ENCODE data around the gene TGM1.
A peak's percentile ranks its signal among the peaks of the same experiment; 100 is the strongest.

TGM1 gene

DNA sequence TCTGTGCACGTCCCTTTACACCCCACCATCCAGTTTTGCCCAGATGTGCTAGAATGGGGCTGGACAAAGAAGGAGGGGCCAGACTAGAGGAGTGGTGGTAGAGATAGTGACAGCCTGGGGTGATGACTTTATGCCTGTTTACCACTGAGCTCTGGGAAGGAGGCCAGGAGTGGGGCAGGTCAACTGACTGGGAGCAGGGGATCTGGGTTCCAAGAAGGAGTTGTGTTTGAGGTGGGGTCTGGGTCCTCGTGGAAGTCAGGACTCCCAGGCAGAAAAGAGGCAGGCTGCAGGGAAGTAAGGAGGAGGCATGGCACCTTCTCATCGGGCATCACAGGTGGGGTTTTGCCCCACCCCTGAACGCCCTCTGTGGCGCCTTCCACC is 47.3 kb upstream of the TGM1 start:
- TF ChIP-seq EZH2 (optimal IDR thresholded peaks at IDR 0.05; ENCODE audit: low read depth, low read length): no peak
- TF ChIP-seq, protein P1, sequence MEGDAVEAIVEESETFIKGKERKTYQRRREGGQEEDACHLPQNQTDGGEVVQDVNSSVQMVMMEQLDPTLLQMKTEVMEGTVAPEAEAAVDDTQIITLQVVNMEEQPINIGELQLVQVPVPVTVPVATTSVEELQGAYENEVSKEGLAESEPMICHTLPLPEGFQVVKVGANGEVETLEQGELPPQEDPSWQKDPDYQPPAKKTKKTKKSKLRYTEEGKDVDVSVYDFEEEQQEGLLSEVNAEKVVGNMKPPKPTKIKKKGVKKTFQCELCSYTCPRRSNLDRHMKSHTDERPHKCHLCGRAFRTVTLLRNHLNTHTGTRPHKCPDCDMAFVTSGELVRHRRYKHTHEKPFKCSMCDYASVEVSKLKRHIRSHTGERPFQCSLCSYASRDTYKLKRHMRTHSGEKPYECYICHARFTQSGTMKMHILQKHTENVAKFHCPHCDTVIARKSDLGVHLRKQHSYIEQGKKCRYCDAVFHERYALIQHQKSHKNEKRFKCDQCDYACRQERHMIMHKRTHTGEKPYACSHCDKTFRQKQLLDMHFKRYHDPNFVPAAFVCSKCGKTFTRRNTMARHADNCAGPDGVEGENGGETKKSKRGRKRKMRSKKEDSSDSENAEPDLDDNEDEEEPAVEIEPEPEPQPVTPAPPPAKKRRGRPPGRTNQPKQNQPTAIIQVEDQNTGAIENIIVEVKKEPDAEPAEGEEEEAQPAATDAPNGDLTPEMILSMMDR (IDR thresholded peaks at IDR 0.05; ENCODE audit: low read length): no peak
- TF ChIP-seq EZH2phosphoT487 (IDR thresholded peaks at IDR 0.05; ENCODE audit: low read length): no peak
- DNase-seq: no peak
- Histone ChIP-seq H4K20me1 (ENCODE audit: insufficient read depth, low read length) (no peaks in the 10 kb centered on the region), H3F3A (ENCODE audit: insufficient read depth, low read length) (peaks cover 5% of the 10 kb centered on the region; the same call in 1 of the 2 replicates), H3K27ac (ENCODE audit: low read length) (peak overlapping the region; percentile 78; the same call in 1 of the 2 replicates), H2AFZ (ENCODE audit: low read length) (no peak overlapping the region), H3K4me3 (ENCODE audit: low read length) (peak overlapping the region; percentile 61), H3K9me3 (replicated peaks; ENCODE audit: insufficient read depth, low read length) (no peaks in the 10 kb centered on the region), H3K4me1 (ENCODE audit: low read length) (peaks cover 24% of the 10 kb centered on the region), H3K4me2 (ENCODE audit: low read depth, low read length) (peak overlapping the region; percentile 86), H3K9me2 (replicated peaks; ENCODE audit: insufficient read depth, low read length) (no peaks in the 10 kb centered on the region), H3K36me3 (replicated peaks; ENCODE audit: insufficient read depth, low read length) (no peaks in the 10 kb centered on the region), H3K9ac (ENCODE audit: low read length) (peak overlapping the region; percentile 76; the same call in 1 of the 2 replicates), H3K79me2 (ENCODE audit: low read length) (peaks cover 19% of the 10 kb centered on the region; the same call in 1 of the 2 replicates), H3K27me3 (replicated peaks; ENCODE audit: insufficient read depth, low read length) (no peaks in the 10 kb centered on the region)

DNA sequence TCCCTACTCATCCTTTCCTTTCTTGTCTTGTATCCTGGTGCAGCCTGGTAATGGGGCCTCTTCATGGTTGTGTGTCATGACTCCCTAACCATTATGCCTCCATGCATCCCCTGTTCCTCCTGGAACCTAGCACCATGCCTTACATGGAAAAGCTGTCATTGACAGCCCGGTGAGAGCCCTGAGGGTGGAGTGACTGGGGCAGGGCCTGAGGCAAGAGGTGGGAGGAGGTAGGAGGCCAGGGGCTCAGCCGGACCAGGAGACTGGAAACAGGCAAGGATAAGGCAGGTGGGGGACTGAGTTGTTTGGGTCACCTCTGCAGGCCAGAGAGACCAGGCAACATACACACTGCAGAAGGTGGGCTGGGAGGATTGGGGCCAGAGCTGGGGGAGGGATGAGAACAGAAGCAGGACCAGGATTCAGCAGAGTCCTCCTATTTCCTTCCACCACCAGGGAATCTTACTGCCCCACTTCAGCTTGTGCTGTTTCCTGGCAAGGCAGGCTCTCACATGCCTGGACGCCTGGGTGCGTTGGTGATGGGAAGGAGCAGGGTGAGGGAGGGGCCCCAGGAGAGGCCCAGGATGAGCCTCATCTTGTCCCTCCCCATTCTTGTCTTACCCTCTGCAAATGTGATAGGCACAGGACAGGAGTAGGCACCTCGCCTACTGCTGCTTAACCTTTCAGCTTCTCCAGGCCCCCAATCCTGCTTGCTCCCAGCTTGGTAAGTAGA is 46.7 kb upstream of the TGM1 start, which contains the start of gene LTB4R2:
TSS of gene LTB4R2 (plus strand) at position 603 of the 727 bp plus-strand sequence. CDS start 525 bp downstream, outside the sequence.
- TF ChIP-seq, protein P1 (IDR thresholded peaks at IDR 0.05; ENCODE audit: low read length): no peak
- no peak for TF ChIP-seq EZH2phosphoT487 (IDR thresholded peaks at IDR 0.05; ENCODE audit: low read length)
- no peaks in the 10 kb centered on the region for H3K27me3 ChIP-seq (replicated peaks; ENCODE audit: insufficient read depth, low read length)
- H4K20me1 ChIP-seq (ENCODE audit: insufficient read depth, low read length): no peaks in the 10 kb centered on the region
- H3K9me2 ChIP-seq (replicated peaks; ENCODE audit: insufficient read depth, low read length): no peaks in the 10 kb centered on the region
- peak within 1 kb of the TSS; percentile 86 for H3K4me2 ChIP-seq (ENCODE audit: low read depth, low read length)
- peaks cover 5% of the 10 kb centered on the region; the same call in 1 of the 2 replicates for H3F3A ChIP-seq (ENCODE audit: insufficient read depth, low read length)
- peak within 1 kb of the TSS; percentile 61 for H3K4me3 ChIP-seq (ENCODE audit: low read length)
- H3K9ac ChIP-seq (ENCODE audit: low read length): peak within 1 kb of the TSS; percentile 76
- peak within 1 kb of the TSS; percentile 78; the same call in 1 of the 2 replicates for H3K27ac ChIP-seq (ENCODE audit: low read length)
- no peaks in the 10 kb centered on the region for H3K36me3 ChIP-seq (replicated peaks; ENCODE audit: insufficient read depth, low read length)
- DNase-seq: no peak
- peaks cover 19% of the 10 kb centered on the region; the same call in 1 of the 2 replicates for H3K79me2 ChIP-seq (ENCODE audit: low read length)
- peaks cover 24% of the 10 kb centered on the region for H3K4me1 ChIP-seq (ENCODE audit: low read length)
- H3K9me3 ChIP-seq (replicated peaks; ENCODE audit: insufficient read depth, low read length): no peaks in the 10 kb centered on the region
- no peak within 1 kb of the TSS for H2AFZ ChIP-seq (ENCODE audit: low read length)

DNA sequence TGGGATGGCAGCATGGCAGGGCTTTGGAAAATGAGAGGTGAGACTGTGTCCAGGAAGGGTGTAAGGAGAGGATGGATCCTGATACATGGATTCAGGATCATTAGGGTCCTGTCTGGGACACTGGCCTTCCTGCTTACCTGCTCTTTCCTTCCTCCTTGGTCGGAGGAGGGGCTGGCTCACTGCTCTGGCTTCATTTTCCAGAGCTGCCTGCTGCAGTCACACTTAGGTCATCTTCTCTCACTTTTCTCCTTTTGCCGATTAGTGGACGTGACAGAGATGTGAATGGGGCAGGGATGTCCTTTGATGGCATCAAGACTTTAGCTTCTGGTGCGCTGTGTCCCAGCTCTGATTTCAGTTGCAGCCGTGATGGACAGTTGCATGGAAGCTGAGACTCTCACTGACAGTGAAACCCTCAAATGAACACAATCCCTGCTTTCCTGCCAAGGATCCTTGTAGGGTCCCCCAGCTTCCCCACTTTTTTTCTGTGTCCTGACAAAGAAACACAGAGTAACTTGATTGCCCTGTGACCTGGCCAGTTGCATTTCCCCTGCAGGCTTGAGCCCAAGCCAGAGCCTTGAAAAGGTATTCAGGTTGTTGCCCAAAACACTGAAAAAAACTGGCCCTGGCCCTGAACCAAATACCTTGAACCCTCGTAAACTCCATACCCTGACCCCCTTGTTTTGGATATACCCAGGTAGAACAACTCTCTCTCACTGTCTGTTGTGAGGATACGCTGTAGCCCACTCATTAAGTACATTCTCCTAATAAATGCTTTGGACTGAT is 45.6 kb upstream of the TGM1 start:
- Histone ChIP-seq H3K4me3 (ENCODE audit: low read length) (no peak overlapping the region), H3K4me1 (ENCODE audit: low read length) (peaks cover 24% of the 10 kb centered on the region), H3K27ac (ENCODE audit: low read length) (no peak overlapping the region), H2AFZ (ENCODE audit: low read length) (no peak overlapping the region), H3K4me2 (ENCODE audit: low read depth, low read length) (no peak overlapping the region), H3K79me2 (ENCODE audit: low read length) (peaks cover 19% of the 10 kb centered on the region; the same call in 1 of the 2 replicates), H3K9ac (ENCODE audit: low read length) (no peak overlapping the region), H3K27me3 (replicated peaks; ENCODE audit: insufficient read depth, low read length) (no peaks in the 10 kb centered on the region), H3K9me3 (replicated peaks; ENCODE audit: insufficient read depth, low read length) (no peaks in the 10 kb centered on the region), H3K9me2 (replicated peaks; ENCODE audit: insufficient read depth, low read length) (no peaks in the 10 kb centered on the region), H4K20me1 (ENCODE audit: insufficient read depth, low read length) (no peaks in the 10 kb centered on the region), H3K36me3 (replicated peaks; ENCODE audit: insufficient read depth, low read length) (no peaks in the 10 kb centered on the region), H3F3A (ENCODE audit: insufficient read depth, low read length) (peaks cover 5% of the 10 kb centered on the region; the same call in 1 of the 2 replicates)
- TF ChIP-seq EZH2phosphoT487 (IDR thresholded peaks at IDR 0.05; ENCODE audit: low read length): no peak
- no peak for TF ChIP-seq EZH2 (optimal IDR thresholded peaks at IDR 0.05; ENCODE audit: low read depth, low read length)
- TF ChIP-seq, protein P1 (IDR thresholded peaks at IDR 0.05; ENCODE audit: low read length): no peak
- no peak for DNase-seq
